HepG2 (cell line): ENCODE measurements around the gene INSIG2. TPM values are rescaled to one million over a fixed set of nuclear protein-coding genes. Genes with fewer than 3 reads are reported as not detected.

Experiments used
- CBX1 ChIP-seq: IDR thresholded peaks from one replicate; pipeline ENCODE4 v1.6.1; 2016; ENCODE audit warnings: antibody characterized with exemption, low read depth
- DR1 ChIP-seq: sonication (generic); formaldehyde crosslinking; IDR thresholded peaks from 2 replicates; pipeline ENCODE4 v1.8.0; 2021; ENCODE audit warnings: mild to moderate bottlenecking, missing genetic modification reagents, inconsistent platforms
- NR2F6 ChIP-seq, 2 experiments: IDR thresholded peaks; 2 replicates each; pipeline ENCODE4 v1.6.1; 2016; ENCODE audit warnings: antibody characterized with exemption in 1 of 2, mild to moderate bottlenecking in 1 of 2
- PHB2 ChIP-seq: fragments of 450-650 bp; IDR thresholded peaks from 2 replicates; pipeline ENCODE4 v1.6.1; 2018; ENCODE audit not compliant: partially characterized antibody
- POGK ChIP-seq: sonication (generic); formaldehyde crosslinking; conservative IDR thresholded peaks from 2 replicates; pipeline ENCODE4 v1.8.0; 2022; ENCODE audit warnings: mild to moderate bottlenecking, moderate library complexity, missing genetic modification reagents
- RERE ChIP-seq: IDR thresholded peaks from 2 replicates; pipeline ENCODE4 v1.6.1; 2016; ENCODE audit warnings: low read depth, missing genetic modification reagents, missing compliant biosample characterization
- SIX4 ChIP-seq: sonication (generic); formaldehyde crosslinking; IDR thresholded peaks from 2 replicates; pipeline ENCODE4 v1.4.0; 2020; ENCODE audit warnings: missing genetic modification reagents
- SNAPC5 ChIP-seq: sonication (generic); formaldehyde crosslinking; IDR thresholded peaks from 2 replicates; pipeline ENCODE4 v1.8.1; 2023; ENCODE audit warnings: mild to moderate bottlenecking, missing genetic modification reagents, borderline replicate concordance
- ZNF350 ChIP-seq: sonication (generic); formaldehyde crosslinking; IDR thresholded peaks from 2 replicates; pipeline ENCODE4 v1.4.0; 2020; ENCODE audit warnings: mild to moderate bottlenecking, low read depth, missing genetic modification reagents, borderline replicate concordance
- ZNF407 ChIP-seq: sonication (generic); formaldehyde crosslinking; IDR thresholded peaks from one replicate; pipeline ENCODE4 v1.5.1; 2020; ENCODE audit warnings: mild to moderate bottlenecking, missing genetic modification reagents; ENCODE audit errors: not compliant biosample characterization
- ZNF670 ChIP-seq: sonication (generic); formaldehyde crosslinking; IDR thresholded peaks from 2 replicates; pipeline ENCODE4 v1.8.0; 2022; ENCODE audit warnings: mild to moderate bottlenecking, missing genetic modification reagents, borderline replicate concordance
- ZNF761 ChIP-seq: sonication (generic); formaldehyde crosslinking; conservative IDR thresholded peaks from 2 replicates; pipeline ENCODE4 v1.4.0; 2020; ENCODE audit warnings: mild to moderate bottlenecking, missing genetic modification reagents
- polyA plus RNA-seq, 8 experiments: library from polyadenylated mRNA; depleted of rRNA in 3 of 8; stranded (reverse) in 7 of 8; unstranded in 1 of 8; fragments of >200 nt; fragmentation: Illumina TruSeq in 4 of 8; extraction: Trizol in 4 of 8; gene quantifications; 2 replicates each; pipeline versions ENCODE4 v1.2.1 to v1.2.3, GENCODE V29; 2011 to 2016; ENCODE audit warnings: low read depth in 4 of 8, missing spikeins in 1 of 8, mixed read lengths in 1 of 8; ENCODE audit not compliant: insufficient read depth in 1 of 8
- total RNA-seq, 5 experiments: library from RNA; depleted of rRNA; stranded (reverse); fragments of >200 nt; fragmentation: Illumina TruSeq; extraction: Trizol; gene quantifications; 2 replicates each; pipeline ENCODE4 v1.2.3, GENCODE V29; 2016; ENCODE audit warnings: low read depth in 1 of 5

The INSIG2 gene
- total and polyA plus RNA-seq, 2 of the 13 experiments (the other 11 are each of a cell fraction or from before 2014, with no cell fraction given) = 73.5 to 481 TPM

GRCh38 chr2:118085173-118086023 is 2.9 kb upstream of the INSIG2 start (continued):
- no peak for TF ChIP-seq ZNF407 (CRISPR knock-in tag)
- no peak for TF ChIP-seq DR1
- TF ChIP-seq ZNF350 (CRISPR knock-in tag) = no peak
- peak; percentile 73 for TF ChIP-seq NR2F6 (IDR thresholded peaks at IDR 0.05)
- no peak; the same call in 1 of the 2 replicates for TF ChIP-seq NR2F6 (CRISPR knock-in tag; IDR thresholded peaks at IDR 0.05)
- TF ChIP-seq SNAPC5 = no peak
- TF ChIP-seq ZNF761 (CRISPR knock-in tag) = no peak
- TF ChIP-seq POGK (CRISPR knock-in tag) = peak; percentile 79
- TF ChIP-seq PHB2 = no peak
- 0 out of 2 replicates have a peak, but pooled peaks have one; percentile 41 for TF ChIP-seq SIX4 (CRISPR knock-in tag)
- 0 out of 2 replicates have a peak, but pooled peaks have one; percentile 26 for TF ChIP-seq ZNF670
- TF ChIP-seq CBX1 = no peak
- peak; percentile 47; the same call in 1 of the 2 replicates for TF ChIP-seq RERE (CRISPR knock-in tag)
